ENCODE measurements around the gene DYNLT5. TPM values are rescaled to one million over a fixed set of nuclear protein-coding genes. Genes with fewer than 3 reads are reported as not detected.

DYNLT5 gene
- total RNA-seq, 1 donor from 2014 or later = not detected

DNA sequence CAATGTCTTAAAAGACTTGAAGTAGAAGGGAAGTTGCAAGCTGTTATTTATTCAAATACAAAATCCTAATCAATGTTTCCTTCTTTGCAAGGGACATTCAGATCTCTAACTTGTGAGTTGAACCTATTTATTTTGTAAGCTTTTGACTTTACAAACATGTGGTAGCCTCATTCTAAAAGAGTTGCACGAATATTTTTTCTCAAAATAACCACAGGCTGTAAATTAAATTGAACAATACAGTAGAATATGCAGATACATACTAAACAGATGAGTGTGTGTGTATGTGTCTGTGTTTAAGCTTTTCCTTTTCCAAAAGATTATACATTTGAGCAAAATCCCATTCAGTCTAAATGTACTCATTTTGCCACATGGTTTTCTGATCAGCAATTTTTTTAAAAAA, 4.8 kb upstream of the DYNLT5 start:
- intact Hi-C loops (cut with micrococcal nuclease) = no loop called here

DNA sequence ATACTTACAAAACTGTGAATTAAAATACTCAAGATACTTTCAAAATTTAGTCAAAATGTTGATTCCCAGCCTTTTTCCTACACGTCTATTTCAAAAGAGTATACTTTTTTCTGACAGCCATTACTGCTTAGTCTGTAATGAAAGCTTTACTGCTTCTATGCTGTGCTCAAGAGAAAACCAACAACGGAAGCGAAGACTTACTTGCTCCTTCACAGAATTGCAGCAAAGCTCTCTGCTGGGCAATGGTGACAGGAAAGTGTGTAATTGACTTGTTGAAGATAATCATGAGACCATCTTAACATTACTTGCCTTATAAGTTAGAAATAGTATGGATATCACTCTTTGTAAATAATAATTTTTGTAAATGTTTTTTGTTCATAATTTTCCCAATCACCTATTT, 1.7 kb upstream of the DYNLT5 start:
- intact Hi-C loops (cut with micrococcal nuclease) = no loop called here

DNA sequence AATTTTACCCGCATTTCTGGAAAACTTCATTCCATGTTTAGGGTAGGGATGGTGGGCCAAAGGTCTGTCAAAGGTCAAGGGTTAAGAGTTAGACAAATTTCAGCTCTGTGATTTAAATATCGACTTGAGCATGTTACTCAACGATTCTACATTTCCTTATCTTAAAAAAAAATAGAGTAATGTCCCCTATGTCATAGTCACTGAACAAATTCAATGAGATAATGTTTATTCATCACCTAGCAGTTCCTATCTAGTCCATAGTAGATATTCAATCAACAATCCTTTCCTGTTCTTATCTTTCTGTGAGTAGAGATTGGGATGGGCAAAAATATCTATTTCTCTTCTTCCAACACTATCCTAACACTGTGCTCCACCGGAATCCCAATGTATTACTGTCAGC, 1.1 kb upstream of the DYNLT5 start:
- intact Hi-C loops (cut with micrococcal nuclease) = no loop called here

DNA sequence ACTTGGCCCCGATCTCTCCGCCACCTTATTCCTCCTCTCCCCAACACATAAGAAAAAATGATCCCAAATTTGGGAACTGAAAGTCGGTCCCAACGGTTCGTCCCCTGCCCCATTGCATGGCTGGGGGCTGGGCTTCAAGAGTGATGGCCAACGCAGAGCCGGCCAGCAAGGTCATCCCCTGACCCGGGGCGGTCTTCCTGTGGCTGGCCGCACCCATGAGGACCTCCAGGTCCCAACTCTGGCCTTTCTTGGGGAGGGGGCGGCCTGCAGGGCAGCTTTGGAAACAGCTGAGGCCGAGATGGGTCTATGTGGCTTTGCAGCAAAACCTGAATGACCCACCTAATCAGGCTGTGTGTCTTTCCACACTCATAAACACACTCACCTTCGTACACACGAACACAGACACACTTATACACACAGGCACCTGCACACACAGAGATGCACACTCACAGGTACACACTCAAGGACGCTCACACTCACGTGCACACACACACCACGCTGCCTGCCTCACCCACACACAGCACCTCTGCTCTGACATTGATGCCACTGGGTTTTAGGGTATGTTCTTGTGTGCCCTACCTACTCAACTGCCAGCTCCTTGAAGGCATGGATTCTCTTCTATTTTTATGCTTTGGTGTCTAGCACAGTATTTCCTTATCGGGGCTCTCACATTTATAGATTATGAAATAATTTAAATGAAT, 562 bp downstream of the DYNLT5 start:
- intact Hi-C loops (cut with micrococcal nuclease) = no loop called here

DNA sequence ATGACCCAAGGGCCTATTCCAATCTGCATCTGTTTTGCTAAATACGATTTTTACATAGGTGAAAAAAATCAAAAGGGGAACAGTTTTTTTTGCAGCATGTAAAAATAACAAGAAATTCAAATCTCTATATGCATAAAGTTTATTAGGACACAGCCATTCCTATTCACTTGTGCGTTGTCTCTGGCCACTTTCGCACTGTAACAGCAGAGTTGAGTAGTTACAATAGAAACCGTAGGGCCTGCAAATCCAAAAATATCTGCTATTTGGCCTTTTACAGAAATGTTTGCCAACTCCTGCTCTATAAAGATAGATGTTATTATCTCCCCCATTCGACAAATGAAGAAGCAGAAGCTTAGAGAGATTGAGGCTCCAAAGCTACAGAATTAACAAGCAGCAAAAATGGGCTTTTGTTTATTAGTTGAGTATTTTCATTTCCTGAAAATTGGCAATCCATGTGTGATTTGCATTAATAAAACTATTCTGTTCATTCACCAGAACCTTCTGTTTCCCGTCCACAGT, 5.5 kb downstream of the DYNLT5 start:
- intact Hi-C loops (cut with micrococcal nuclease) = no loop called here

DNA sequence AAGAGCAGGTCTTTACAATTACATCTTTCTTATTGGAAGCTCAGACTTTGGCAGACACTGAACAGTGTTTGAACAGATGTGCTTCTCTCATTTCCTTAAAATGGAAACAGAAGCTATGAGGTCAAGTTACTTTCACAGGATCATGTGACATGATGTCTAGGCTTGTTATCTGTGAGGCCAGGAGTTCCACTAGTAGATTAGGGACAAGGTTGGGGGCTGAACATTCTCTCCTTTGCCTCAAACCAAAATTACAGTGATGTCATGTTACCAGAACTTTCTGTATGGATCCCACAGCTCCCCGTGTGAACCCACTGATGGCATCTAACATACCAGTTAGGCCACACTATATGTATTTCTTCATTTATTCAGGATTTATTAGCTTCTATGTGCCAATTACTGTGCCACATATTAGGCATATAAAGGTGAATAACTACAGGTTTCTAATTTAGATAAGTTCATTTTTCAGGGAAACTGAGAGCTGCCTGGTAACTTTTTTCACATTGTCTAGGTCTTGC, 6.0 kb downstream of the DYNLT5 start:
- intact Hi-C loops (cut with micrococcal nuclease) = no loop called here

DNA sequence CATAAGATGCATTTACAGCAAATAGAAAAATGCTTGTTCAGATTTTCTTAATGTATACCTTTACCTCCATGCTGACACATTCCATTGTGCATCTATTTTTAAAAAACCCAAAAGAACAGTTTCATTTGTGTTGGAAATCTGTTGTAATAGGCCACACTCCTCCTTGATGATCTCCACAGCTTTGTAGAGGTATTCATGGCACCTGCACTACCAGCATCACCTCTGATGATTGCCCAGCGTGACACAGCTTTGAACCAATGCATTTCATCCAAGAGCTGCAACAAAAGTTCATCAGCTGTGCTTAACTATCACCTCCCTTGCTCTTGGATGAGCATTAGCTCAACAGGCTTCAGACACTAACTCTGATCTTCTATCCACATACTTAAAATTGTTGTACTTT, 8.2 kb downstream of the DYNLT5 start:
- intact Hi-C loops (cut with micrococcal nuclease) = loop anchor here (10.0 kb wide), 2 partner anchors 674 to 744 kb away; partner anchors contain the start of gene SERBP1

DNA sequence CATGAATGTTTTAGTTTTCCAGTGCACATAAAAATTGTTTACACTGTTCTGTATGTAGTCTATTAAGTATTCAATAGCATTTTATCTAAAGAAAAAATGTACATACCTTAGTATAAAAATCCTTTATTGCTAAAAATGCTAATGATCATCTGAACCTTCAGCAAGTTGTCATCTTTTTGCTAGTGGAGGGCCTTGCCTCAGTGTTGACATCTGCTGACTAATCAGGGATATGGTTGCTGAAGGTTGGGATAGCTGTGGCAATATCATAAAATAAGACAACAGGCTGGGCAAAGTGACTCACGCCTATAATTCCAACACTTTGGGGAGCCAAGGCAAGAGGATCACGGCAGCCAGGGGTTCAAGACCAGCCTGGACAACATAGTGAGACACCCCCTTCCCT, 9.0 kb downstream of the DYNLT5 start:
- intact Hi-C loops (cut with micrococcal nuclease) = loop anchor here (10.0 kb wide), 2 partner anchors 674 to 744 kb away; partner anchors contain the start of gene SERBP1

DNA sequence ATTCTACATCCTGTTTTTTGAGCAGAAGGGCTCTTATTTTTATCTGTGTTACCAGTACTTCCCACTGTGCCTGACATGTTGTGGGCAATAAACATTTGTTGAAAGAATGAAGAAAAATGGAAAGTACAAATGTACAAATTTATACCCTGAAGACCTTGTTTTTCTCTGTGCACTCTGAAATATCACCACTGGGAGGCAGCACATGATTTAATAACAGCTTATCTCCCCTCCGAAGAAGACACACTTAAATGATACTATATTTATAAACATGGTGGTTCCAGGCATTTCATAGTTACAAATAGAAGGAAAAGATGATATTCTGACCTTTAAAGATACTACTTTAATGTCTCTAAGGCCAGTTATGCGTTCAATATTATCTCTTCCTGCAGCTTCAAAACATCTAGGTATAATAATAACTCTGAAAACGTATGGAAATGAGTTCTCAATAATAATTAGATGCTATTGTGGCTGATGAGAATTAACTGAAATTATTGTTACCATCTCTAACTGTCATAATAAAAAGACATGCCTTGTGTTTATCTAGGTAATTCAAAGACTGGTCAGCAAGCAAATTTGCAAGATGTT, 12.8 kb downstream of the DYNLT5 start:
- intact Hi-C loops (cut with micrococcal nuclease) = loop anchor here (1.0 to 10.0 kb wide), 7 partner anchors 160 to 740 kb away; partner anchors contain the start of genes DNAI4, MIER1 and SERBP1

DNA sequence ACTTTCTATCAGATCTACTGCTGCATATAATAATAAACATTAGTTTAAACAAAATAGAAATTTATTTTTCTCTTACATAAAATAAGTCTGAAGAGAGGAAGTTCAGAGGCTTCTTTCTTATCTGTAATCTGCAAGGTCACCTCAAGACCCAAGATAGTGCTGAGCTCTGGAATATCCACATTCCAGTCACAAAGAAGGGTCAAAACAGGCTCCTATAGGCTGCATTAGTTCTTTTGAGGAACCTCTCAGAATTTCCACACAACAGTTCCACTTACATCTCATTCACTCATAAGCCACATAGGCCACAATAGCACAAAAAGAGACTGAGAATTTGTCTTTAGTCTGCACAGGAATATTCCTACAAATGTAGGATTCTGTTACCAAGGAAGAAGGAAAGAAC, 15.4 kb downstream of the DYNLT5 start:
- intact Hi-C loops (cut with micrococcal nuclease) = loop anchor here (2.0 to 10.0 kb wide), 4 partner anchors 215 to 737 kb away; partner anchors contain the start of genes SERBP1 and SLC35D1

DNA sequence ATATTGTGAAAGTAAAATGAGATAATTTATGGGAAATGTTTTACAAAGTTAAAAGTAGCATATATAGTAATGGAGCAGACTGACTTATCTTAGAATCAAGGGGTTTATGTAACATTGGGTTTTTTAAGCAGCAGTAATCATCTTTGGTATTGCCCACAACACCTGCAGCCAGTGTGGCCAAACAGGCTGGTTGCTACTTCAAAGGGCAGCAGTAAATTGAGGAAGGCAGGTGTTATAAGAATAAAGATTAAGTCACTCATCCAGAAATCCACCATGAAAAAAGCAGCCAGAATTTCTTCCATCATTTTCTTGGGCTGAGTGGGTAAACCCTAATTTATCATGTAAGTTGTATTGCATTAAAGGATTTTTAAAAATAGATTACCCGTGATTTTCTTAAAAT, 16.7 kb downstream of the DYNLT5 start:
- intact Hi-C loops (cut with micrococcal nuclease) = loop anchor here (2.0 to 10.0 kb wide), 4 partner anchors 213 to 736 kb away; partner anchors contain the start of genes SERBP1 and SLC35D1

DNA sequence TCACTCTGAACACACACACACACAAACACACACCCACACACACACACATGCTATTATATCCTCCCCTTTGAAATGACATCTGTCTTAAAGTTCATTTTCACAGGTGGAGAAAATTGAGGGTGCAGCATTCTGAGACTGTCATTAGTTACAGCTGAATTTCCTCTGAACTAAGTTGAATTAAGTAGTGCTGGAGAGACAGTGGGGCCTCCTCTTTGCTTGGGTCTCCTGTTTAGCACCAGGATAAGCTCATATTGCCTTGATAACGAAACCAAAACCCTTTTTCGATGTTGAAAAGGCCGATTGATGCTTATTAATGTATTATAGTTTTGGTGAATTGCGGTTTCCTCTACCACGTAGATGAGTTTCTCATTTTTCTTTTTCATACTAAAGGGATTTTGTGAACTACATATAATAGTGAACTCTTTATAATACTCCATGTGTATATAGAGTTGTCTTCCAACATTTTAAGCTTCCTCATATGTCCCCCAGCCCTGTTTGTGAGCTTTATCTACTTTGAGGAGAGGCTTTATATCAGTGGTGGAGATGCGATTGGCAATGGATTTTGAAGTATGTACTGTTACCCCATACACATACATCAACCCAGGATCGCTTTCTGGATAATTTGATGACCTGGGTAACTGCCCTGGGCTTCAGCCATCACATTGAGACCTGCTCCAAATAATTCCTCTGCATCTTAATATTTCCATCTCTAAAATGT, 17.4 kb downstream of the DYNLT5 start:
- intact Hi-C loops (cut with micrococcal nuclease) = loop anchor here (2.0 to 10.0 kb wide), 4 partner anchors 213 to 735 kb away; partner anchors contain the start of genes SERBP1 and SLC35D1

DNA sequence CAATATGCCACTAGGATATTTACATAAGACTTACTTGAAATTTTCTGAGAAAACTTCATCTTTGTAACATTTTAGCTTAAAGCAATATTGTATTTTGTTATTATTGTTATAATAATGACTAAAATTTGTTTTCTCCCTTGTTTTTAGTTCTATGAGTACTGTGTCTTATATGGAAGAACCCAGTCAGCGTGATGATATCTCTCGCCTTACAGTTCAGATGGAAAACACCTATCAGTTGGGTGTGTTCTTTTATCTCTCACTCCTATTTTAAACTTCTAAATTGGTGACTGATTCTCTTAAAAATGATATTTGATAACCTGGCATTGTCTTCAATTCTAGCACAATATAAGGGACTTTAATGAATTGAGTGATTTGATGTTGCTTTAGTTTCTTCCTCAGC, 18.0 kb downstream of the DYNLT5 start:
- intact Hi-C loops (cut with micrococcal nuclease) = no loop called here

DNA sequence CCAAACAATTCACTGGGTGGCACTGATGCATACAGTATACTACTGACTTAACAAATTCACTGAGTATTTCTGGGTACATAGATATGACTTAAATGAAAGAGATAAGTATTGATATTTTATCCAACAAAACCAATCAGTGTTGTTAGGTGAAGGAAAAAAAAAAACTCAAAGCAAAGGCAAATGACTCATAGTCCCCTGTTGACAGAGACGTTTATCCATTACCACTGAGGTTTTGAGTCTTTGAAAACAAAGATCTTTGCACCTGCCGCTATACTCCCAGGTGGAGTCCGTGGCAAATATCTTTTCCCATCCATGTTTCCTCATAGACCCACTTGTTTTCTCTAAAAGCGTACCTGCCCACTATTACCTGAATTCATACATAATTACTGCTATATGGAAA, 18.4 kb downstream of the DYNLT5 start:
- intact Hi-C loops (cut with micrococcal nuclease) = no loop called here

DNA sequence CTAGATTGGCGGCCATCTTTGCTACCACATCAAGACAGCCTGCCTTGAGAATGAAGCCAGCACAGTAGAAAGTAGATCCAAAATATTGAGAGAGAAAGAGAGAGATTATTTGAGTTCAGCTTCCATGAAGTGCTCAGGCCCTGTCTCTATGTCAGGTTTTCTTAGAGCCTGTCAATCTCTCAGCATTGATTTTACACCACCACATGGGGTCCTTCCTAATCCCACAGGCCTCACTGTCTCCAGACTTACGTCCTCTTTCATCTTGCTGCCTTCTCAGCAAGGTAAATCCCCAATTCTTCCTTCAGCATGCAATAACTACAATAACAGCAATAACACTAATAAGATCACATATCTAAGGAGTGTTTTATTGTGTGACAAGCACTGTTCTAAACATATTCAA, 21.0 kb downstream of the DYNLT5 start:
- intact Hi-C loops (cut with micrococcal nuclease) = no loop called here

DNA sequence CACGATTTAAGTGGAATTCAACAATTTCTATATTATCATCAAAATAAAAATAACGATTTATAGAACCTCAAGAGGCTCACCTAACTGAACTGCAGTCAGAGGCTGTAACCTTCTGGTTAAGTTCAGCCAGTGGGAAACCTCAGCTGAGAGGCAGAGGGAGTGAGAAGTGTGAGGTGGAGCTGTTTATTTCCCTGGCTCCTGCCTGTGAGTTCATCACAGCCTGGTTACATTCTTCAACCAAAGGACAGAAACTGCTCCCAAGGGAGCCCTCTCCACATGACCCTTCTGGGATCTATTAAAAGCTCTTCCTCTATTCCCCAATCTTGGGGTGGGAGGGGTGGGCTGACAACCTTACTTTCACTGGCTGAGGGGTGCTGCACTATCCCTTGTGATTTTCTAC, 22.2 kb downstream of the DYNLT5 start:
- intact Hi-C loops (cut with micrococcal nuclease) = no loop called here

DNA sequence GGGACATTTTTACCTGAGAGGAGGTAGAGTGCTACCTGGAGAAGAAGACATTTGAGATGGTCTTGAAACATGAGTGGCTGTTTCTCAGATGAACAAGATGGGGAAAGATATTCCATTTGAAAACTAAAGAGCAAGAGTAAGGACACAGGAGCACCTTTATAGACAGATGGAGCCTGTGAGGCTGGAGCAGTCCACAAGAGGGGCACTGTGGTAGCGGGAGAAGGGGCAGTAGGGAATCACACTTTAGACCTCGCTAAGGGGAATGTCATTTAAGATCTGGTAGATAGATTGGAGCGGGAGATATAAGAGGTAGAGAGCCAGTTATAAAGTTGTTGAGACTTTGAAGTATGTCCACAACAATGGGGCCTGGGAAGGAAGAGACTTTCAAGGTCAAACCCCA, 23.4 kb downstream of the DYNLT5 start:
- intact Hi-C loops (cut with micrococcal nuclease) = no loop called here

DNA sequence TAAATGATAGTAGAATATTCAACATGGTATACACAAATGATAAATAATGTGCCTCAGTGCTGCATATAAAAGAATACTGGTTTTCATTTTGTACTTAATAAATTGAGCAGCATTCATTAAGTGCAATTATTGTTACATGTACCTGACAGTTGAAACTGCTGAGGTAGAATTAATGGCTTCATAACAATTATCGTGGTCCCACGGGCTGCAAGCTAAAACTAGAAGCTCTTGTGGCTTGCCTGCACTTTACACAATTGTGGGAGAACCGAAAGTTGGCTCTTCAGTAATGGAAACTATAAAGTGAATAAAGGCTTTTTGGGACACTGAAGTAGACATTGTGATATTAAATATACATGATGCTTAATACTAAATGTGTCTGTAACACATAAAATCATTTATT, 25.6 kb downstream of the DYNLT5 start:
- intact Hi-C loops (cut with micrococcal nuclease) = no loop called here

DNA sequence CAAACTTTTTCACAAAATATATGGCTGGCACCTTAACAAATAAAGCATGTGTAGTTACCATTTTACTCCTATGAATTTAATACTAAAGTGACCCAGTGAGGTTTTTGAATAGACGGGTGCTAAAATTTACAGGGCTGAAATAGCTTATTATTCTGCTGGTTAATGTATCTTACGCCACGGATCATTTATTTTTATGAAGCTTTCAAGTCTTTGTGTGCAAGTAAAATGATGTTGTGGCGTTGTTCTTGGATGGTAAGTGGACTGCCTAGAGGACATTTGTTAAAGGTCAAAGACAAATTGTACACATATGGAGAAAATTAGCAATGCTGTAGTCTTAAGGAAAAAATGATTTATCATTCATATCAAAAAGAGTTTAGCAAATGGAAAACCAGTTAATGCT, 26.0 kb downstream of the DYNLT5 start:
- intact Hi-C loops (cut with micrococcal nuclease) = no loop called here

DNA sequence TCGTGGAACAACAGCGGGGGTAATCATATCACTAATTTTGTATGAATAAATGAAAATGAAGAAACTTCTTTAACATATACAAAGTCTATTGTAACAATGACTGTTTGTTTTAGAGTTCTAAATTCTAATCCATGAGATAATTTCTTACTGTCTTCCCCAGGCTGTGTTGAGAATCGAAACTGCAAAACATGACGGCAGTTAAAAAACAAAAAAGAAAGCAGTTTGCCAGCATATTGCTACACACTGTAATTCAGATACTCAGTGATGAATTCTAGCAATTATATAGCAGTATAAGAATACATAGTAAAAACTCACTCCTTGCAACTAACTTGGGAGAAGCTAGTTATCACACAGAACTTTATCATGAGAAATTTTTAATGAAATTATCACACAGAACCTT, 26.7 kb downstream of the DYNLT5 start:
- intact Hi-C loops (cut with micrococcal nuclease) = no loop called here

DNA sequence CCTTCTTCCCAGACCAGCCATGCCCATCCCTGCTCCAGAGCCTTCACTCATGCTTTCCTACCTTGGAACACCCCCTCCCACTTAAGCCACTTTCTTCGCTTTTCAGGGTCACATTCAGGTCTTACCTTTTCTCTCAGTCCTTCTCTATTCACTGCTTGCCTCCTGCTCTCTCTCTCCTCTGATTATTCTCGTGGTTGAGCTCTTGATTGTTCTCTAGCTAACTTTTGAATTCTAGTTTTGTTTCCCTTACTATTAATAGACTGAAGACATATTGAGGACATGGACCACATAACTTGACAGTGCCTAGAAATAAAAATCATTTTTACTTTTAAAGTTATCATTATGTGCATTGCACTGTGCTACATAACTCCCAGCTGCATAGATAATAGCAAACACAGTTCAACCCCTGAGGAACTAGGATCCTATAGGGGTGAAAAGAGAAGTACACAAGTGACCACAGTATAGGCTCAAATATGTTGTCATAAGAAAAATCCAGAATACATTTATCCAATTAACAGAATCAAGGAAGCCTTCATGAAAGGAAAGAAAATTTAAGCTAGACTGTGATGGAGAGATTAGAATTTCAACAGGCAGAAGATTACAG, 27.3 kb downstream of the DYNLT5 start:
- intact Hi-C loops (cut with micrococcal nuclease) = no loop called here
